HS-5 (cell line): Measurements from ENCODE around the gene FITM1.

Source experiments
- DNase-seq: peaks from one replicate; pipeline ENCODE4 v3.0.0-alpha.2; 2012; ENCODE audit warnings: low read depth

The FITM1 gene

GRCh38 chr14:24119691-24120090, 10.8 kb upstream of the FITM1 start:
- DNase-seq: no peak

- DNase-seq: no peak
Measured at GRCh38 chr14:24121210-24121609, 9.2 kb upstream of the FITM1 start.

GRCh38 chr14:24122416-24122815, 8.0 kb upstream of the FITM1 start:
- no peak for DNase-seq

- DNase-seq: no peak
Measured at GRCh38 chr14:24122898-24123297, 7.6 kb upstream of the FITM1 start.

- DNase-seq: no peak
Measured at GRCh38 chr14:24123424-24124417, 6.7 kb upstream of the FITM1 start.

GRCh38 chr14:24126939-24127338, 3.5 kb upstream of the FITM1 start:
- DNase-seq: no peak

GRCh38 chr14:24127673-24128072, 2.8 kb upstream of the FITM1 start:
- DNase-seq: no peak

- no peak for DNase-seq
Measured at GRCh38 chr14:24129410-24129998, 955 bp upstream of the FITM1 start.

GRCh38 chr14:24130717-24131548, 474 bp downstream of the FITM1 start:
- no peak for DNase-seq

- DNase-seq: no peak
Measured at GRCh38 chr14:24131549-24131966, 1.1 kb downstream of the FITM1 start.

- no peak for DNase-seq
Measured at GRCh38 chr14:24132061-24132685, 1.7 kb downstream of the FITM1 start.

GRCh38 chr14:24132976-24133375, 2.5 kb downstream of the FITM1 start:
- no peak for DNase-seq

GRCh38 chr14:24133735-24134134, 3.3 kb downstream of the FITM1 start:
- no peak for DNase-seq

GRCh38 chr14:24135584-24135833, 5.0 kb downstream of the FITM1 start:
- no peak for DNase-seq

- DNase-seq: no peak
Measured at GRCh38 chr14:24135834-24136683, 5.6 kb downstream of the FITM1 start, which contains the start of gene PSME1. Gene PSME1, plus strand, starts transcription at chr14:24136194. Its CDS starts 69 bp downstream, at chr14:24136263.

- DNase-seq: no peak
Measured at GRCh38 chr14:24136684-24137528, 6.4 kb downstream of the FITM1 start.

- no peak for DNase-seq
Measured at GRCh38 chr14:24137529-24138395, 7.3 kb downstream of the FITM1 start.

GRCh38 chr14:24138396-24139271, 8.2 kb downstream of the FITM1 start:
- DNase-seq: no peak
